Activated CD8-positive, alpha-beta T cell treated with anti-CD3 and anti-CD28 coated beads for 36 hours (primary cell): ENCODE measurements around the gene PPP2R2B. TPM values are rescaled to one million over a fixed set of nuclear protein-coding genes. Genes with fewer than 3 reads are reported as not detected.
A peak's percentile ranks its signal among the peaks of the same experiment; 100 is the strongest.

ENCODE experiments used
- ATAC-seq: fragments of 200-7000 bp; cut with Tn5 transposase; one replicate; pipeline ENCODE4 v1.10.0; 2021; ENCODE audit warnings: mild to moderate bottlenecking, moderate library complexity
- CTCF ChIA-PET: fragments of 350-600 bp; sonication (Branson Sonifier 250); formaldehyde crosslinking; loops from one replicate; lab custom pipeline; 2021; ENCODE audit warnings: antibody characterized with exemption; lab: Charles Lee
- POLR2A ChIA-PET: fragments of 350-600 bp; sonication (Branson Sonifier 250); formaldehyde crosslinking; loops from one replicate; lab custom pipeline; 2021; ENCODE audit warnings: antibody characterized with exemption; lab: Charles Lee
- DNase-seq: peaks from one replicate; pipeline ENCODE4 v3.0.0-alpha.2; 2020
- H3K27ac Mint-ChIP-seq: one replicate; pipeline ENCODE4 v1.8.0; 2021; ENCODE audit warnings: mild to moderate bottlenecking, mixed read lengths
- H3K27me3 Mint-ChIP-seq: one replicate; pipeline ENCODE4 v1.8.0; 2021; ENCODE audit warnings: mixed read lengths
- H3K36me3 Mint-ChIP-seq: one replicate; pipeline ENCODE4 v1.8.0; 2021; ENCODE audit warnings: low read depth, mixed read lengths
- H3K4me1 Mint-ChIP-seq: one replicate; pipeline ENCODE4 v1.8.0; 2021; ENCODE audit warnings: low read depth, mixed read lengths
- H3K4me3 Mint-ChIP-seq: one replicate; pipeline ENCODE4 v1.8.0; 2021; ENCODE audit warnings: mild to moderate bottlenecking, moderate library complexity, mixed read lengths
- H3K9me3 Mint-ChIP-seq: one replicate; pipeline ENCODE4 v1.8.0; 2021; ENCODE audit warnings: mixed read lengths
- intact Hi-C: fragments of 100-400 bp; cut with micrococcal nuclease; formaldehyde crosslinking; loops from one replicate; pipeline ENCODE4 v1.10.0; 2022
- total RNA-seq, 2 experiments: library from RNA; stranded (reverse); gene quantifications; one replicate each; pipeline ENCODE4 v1.2.3, GENCODE V29; 2021
- TF ChIP-seq, protein P1 (sequence below): fragments of 200-600 bp; IDR thresholded peaks from one replicate; pipeline ENCODE4 v1.8.0; 2022; ENCODE audit warnings: antibody characterized with exemption, mild to moderate bottlenecking

Gene PPP2R2B
- total RNA-seq, 2 experiments from 2014 or later = 0.56 to 0.65 TPM

- CTCF ChIA-PET = interaction anchor here (1.2 kb wide), 1 partner anchor 13 kb away, joined by 4 read pairs; no protein-coding TSS in a partner anchor
- DNase-seq = no peak
- POLR2A ChIA-PET = no interaction called here
- Mint-ChIP-seq H3K27me3 (no peaks in the 10 kb centered on the region), H3K4me3 (no peak overlapping the region), H3K9me3 (peaks cover 6% of the 10 kb centered on the region), H3K27ac (no peak overlapping the region), H3K36me3 (no peaks in the 10 kb centered on the region), H3K4me1 (peaks cover 14% of the 10 kb centered on the region)
- intact Hi-C loops = no loop called here
- TF ChIP-seq, protein P1, sequence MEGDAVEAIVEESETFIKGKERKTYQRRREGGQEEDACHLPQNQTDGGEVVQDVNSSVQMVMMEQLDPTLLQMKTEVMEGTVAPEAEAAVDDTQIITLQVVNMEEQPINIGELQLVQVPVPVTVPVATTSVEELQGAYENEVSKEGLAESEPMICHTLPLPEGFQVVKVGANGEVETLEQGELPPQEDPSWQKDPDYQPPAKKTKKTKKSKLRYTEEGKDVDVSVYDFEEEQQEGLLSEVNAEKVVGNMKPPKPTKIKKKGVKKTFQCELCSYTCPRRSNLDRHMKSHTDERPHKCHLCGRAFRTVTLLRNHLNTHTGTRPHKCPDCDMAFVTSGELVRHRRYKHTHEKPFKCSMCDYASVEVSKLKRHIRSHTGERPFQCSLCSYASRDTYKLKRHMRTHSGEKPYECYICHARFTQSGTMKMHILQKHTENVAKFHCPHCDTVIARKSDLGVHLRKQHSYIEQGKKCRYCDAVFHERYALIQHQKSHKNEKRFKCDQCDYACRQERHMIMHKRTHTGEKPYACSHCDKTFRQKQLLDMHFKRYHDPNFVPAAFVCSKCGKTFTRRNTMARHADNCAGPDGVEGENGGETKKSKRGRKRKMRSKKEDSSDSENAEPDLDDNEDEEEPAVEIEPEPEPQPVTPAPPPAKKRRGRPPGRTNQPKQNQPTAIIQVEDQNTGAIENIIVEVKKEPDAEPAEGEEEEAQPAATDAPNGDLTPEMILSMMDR = no peak
- ATAC-seq = no peak
Observed at GRCh38 chr5:146917931-146918330, 39.4 kb upstream of the PPP2R2B start.

- intact Hi-C loops = no loop called here
- Mint-ChIP-seq H3K27ac (no peak overlapping the region), H3K4me3 (no peak overlapping the region), H3K4me1 (peaks cover 21% of the 10 kb centered on the region), H3K9me3 (peaks cover 6% of the 10 kb centered on the region), H3K36me3 (no peaks in the 10 kb centered on the region), H3K27me3 (no peaks in the 10 kb centered on the region)
- ATAC-seq (no peak), DNase-seq (no peak)
- TF ChIP-seq, protein P1 = no peak
- CTCF ChIA-PET = interaction anchor here (1.1 kb wide), 1 partner anchor 9 kb away, joined by 3 read pairs; no protein-coding TSS in a partner anchor
- POLR2A ChIA-PET = no interaction called here
Observed at GRCh38 chr5:146912874-146913273, 34.3 kb upstream of the PPP2R2B start.

DNA sequence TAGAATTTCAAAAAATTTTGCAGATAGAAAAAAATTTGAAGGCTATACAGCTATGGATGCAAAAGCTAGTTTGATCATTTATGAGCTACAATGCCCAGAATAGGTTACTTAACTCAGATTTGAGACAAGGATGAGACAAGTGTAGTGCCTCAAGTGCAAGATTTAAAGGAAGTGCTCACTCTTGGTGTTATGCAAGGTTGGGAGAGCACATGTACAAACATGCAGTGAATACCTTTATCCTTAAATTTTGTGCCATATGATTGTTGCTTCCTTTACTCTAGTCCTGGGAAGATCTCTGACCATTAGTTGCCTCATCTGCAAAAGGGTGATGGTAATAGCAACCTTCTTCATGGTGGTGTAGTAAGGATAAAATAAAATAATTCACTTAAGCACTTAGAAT lies 31.7 kb upstream of the PPP2R2B start:
- TF ChIP-seq, protein P1 = no peak
- Mint-ChIP-seq H3K9me3 (no peaks in the 10 kb centered on the region), H3K4me3 (no peak overlapping the region), H3K27ac (no peak overlapping the region), H3K36me3 (no peaks in the 10 kb centered on the region), H3K4me1 (peaks cover 8% of the 10 kb centered on the region), H3K27me3 (no peaks in the 10 kb centered on the region)
- ChIA-PET CTCF (no interaction called here), POLR2A (no interaction called here)
- intact Hi-C loops = no loop called here
- ATAC-seq = no peak
- DNase-seq = no peak

DNA sequence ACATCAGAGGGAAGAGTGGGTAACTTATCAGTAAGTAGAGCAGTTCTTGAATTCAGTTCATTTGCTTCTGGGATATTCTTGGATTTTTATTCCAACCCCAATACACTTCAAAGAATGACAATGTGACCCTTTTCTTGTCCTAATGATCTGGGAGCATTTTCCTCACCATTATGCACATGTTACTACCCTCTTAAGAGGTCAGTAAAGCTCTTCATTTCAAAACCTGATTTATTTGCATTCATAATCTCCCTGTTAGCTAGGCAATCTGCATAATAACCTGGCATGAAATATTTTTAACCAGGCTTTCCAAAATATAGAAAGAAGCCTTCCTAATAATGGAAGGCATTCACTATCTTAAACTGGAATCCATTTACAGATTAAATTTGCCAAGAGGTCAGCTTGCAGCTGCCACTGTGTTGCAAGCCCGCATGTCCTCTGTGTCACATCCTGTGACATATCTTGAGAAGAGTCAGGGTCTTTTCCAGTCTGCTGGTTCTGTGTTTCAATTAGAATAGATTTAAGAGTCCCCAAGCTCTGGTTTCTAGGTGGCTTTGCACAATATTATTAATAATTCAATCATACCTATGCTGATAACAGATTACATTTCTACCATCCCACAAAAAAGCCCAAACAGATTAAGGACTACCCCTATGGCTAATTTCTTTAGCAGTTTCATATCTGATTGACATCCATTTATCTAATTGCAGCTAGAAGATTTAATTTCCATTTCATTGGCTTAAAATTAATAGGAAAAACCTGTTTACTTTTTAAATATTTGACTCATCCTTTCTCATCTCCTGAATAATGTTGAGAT lies 30.9 kb upstream of the PPP2R2B start:
- ChIA-PET POLR2A (no interaction called here), CTCF (no interaction called here)
- no peak for DNase-seq
- H3K27ac Mint-ChIP-seq = no peak overlapping the region
- no peak overlapping the region for H3K4me3 Mint-ChIP-seq
- intact Hi-C loops = no loop called here
- TF ChIP-seq, protein P1 = no peak
- ATAC-seq = no peak
- H3K27me3 Mint-ChIP-seq = no peaks in the 10 kb centered on the region
- peaks cover 7% of the 10 kb centered on the region for H3K4me1 Mint-ChIP-seq
- no peaks in the 10 kb centered on the region for H3K9me3 Mint-ChIP-seq
- no peaks in the 10 kb centered on the region for H3K36me3 Mint-ChIP-seq

DNA sequence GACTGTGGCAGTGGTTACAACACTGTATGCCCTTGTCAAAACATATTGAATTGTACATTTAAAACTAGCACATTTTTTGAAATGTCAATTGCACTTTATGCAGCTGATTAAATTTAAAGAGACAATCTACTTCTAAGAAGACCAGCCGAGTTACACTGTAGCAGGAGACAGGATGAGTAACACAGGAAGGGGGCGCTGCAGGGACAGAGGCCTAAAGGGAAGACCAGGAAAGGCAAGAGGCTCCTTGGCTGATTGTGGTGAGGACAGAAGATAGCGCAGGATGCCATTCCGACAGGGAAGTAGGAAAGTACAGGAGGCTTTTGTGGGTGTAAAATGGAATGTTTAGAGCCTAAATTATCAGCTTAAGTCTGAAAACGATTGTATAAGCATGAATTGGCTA lies 28.2 kb upstream of the PPP2R2B start:
- CTCF ChIA-PET = interaction anchor here (1.2 to 1.3 kb wide), 2 partner anchors 16 to 357 kb away, joined by 3 to 4 read pairs; no protein-coding TSS in a partner anchor
- TF ChIP-seq, protein P1 = no peak
- DNase-seq (peak; percentile 4), ATAC-seq (no peak)
- POLR2A ChIA-PET = no interaction called here
- Mint-ChIP-seq H3K4me3 (no peak overlapping the region), H3K27ac (no peak overlapping the region), H3K27me3 (no peaks in the 10 kb centered on the region), H3K4me1 (peaks cover 2% of the 10 kb centered on the region), H3K9me3 (no peaks in the 10 kb centered on the region), H3K36me3 (no peaks in the 10 kb centered on the region)
- intact Hi-C loops = no loop called here
